ENCODE measurements around the gene CDS1.

- TF ChIP-seq JUN (IDR thresholded peaks at IDR 0.05; ENCODE audit: borderline replicate concordance, insufficient read depth, insufficient read length, low read depth) (no peak), POLR2A (IDR thresholded peaks at IDR 0.05; ENCODE audit: low read depth, low read length) (no peak), CTCF (IDR thresholded peaks at IDR 0.05; ENCODE audit: extremely low read depth in 1 of 2, insufficient read depth in 1 of 2, low read depth in 1 of 2, low read length in 2 of 2) (no peak)
Measured at GRCh38 chr4:84699001-84699671, 116.2 kb downstream of the CDS1 start.
